Femur (tissue), 1 donor: ENCODE results near the gene USB1.

Experiments
- DNase-seq: peaks from one replicate; pipeline ENCODE4 v3.0.0-alpha.2; 2017

USB1 gene

DNA sequence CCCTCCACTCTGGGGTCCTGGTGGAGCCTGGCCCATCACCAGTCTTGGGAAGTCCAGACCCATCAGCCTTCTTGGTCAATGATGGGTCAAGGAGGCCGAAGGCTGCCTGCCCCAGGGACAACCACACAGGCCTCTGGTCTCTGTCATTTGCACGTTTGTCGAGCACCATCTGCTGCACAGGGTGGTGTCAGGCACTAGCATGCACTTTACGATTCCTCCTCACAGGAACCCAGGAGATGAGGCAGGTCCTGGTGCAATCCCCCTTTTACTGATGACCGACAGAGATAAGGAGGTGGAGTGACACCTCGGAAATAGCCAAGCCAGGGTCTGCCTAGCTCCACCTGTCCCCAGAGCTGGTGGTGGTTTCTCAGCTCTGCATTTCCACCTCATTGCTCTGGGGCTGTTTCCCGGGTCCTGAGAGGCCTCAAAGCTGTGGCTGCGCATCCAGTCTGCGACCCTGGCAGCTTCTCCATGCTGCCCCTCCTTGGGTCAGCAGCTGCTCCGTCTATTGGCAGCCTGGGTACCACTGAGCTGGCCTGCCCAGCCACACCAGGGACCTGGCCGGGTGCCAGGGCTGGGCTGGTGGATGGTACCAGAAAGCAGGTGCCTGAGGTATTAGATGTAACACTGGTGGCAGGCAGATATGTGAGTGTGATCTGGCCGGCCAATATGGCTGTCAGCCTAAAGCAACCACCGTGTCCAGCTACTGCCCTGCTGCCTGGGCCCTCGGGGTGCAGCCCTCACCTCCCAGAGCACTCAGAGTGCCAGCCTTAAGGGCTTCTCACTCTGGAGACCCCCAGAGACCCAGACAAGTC is 34.4 kb downstream of the USB1 start:
- peak; percentile 54 for DNase-seq

DNA sequence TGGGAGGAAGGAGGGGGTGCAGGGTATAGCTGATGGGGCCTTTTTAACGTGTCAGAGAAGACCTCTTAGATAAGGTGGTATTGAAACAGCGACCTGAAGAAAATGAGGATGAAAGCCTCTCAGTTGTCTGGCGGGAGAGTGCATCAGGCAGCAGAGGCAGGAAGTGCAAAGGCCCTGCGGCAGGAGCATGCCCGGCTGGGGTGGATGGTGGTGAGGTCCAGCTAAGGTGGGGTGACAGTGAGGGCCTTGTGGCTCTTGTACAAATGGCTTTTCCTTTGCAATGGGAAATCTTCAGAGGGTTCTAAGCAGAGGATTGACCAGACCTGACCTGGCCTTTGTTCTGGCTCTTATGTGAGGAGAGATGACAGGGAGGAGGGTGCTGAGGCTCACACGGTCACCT is 35.7 kb downstream of the USB1 start:
- DNase-seq = no peak

DNA sequence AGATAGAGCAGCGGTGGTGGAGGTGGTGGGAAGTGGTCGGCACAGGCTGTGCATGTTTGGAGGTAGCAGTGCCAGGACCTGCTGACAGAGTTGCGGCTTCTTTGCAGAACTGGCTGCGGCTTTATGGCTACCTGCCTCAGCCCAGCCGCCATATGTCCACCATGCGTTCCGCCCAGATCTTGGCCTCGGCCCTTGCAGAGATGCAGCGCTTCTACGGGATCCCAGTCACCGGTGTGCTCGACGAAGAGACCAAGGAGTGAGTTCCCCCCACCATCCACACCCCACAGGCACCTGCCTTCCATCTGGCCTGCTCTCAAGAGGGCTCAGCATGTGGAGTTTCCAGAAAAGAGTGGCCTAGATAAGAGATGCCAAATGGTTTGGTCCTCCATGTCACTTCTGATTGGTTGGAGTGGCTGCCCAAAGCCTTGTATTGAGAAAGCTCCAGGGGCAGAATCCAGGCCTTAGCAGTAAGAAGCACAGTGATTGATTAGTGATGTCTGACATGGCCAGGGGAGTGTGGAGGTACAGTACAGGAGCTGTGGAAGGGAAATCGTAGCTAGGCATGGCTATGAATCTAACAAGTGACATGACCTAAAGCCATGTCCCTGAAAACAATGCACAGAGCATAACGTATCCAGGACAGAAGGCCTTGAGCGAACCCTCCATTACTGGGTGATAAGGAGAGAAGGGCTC is 36.3 kb downstream of the USB1 start:
- DNase-seq = no peak

DNA sequence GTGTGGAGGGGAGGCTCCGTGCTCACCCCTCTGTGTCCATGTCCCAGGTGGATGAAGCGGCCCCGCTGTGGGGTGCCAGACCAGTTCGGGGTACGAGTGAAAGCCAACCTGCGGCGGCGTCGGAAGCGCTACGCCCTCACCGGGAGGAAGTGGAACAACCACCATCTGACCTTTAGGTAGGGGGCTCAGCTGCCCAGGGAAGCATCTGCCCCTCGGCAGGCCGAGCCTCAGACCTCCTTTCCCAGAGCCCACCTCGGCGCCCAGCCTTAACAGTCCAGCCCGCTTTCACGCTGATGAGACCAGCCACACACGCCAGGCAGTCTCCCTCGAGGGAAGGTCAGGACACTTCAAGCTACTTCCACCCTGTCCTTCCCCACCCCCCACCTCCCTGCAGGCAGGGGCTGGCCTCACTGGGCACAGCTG is 37.0 kb downstream of the USB1 start:
- no peak for DNase-seq

DNA sequence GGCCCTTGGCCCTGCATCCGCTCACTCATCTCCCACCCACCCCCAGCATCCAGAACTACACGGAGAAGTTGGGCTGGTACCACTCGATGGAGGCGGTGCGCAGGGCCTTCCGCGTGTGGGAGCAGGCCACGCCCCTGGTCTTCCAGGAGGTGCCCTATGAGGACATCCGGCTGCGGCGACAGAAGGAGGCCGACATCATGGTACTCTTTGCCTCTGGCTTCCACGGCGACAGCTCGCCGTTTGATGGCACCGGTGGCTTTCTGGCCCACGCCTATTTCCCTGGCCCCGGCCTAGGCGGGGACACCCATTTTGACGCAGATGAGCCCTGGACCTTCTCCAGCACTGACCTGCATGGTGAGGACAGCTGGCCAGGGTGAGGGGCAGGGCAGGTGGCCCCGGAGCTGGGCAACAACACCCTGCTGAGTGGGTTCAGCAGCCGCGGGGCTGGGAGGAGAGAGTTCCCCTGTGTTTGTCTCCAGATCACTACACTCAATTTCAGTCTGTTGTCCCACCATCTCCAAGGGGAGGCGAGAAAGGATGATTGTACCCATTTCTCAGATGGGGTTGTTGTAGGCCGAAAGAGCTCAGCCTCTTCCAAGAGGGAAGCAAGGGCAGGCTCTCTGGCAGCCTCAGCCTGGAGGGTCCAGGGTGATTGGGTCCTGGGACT is 38.8 kb downstream of the USB1 start:
- DNase-seq = no peak

DNA sequence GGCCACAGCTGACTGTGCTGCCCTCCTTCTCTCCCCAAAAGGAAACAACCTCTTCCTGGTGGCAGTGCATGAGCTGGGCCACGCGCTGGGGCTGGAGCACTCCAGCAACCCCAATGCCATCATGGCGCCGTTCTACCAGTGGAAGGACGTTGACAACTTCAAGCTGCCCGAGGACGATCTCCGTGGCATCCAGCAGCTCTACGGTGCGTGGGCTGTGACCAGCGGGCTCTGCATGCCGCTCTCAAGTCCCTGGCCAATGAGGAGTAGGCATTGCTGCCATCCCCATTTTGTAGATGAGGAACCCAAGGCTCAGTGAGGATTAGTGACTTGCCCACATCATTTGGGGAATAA is 39.3 kb downstream of the USB1 start:
- no peak for DNase-seq

DNA sequence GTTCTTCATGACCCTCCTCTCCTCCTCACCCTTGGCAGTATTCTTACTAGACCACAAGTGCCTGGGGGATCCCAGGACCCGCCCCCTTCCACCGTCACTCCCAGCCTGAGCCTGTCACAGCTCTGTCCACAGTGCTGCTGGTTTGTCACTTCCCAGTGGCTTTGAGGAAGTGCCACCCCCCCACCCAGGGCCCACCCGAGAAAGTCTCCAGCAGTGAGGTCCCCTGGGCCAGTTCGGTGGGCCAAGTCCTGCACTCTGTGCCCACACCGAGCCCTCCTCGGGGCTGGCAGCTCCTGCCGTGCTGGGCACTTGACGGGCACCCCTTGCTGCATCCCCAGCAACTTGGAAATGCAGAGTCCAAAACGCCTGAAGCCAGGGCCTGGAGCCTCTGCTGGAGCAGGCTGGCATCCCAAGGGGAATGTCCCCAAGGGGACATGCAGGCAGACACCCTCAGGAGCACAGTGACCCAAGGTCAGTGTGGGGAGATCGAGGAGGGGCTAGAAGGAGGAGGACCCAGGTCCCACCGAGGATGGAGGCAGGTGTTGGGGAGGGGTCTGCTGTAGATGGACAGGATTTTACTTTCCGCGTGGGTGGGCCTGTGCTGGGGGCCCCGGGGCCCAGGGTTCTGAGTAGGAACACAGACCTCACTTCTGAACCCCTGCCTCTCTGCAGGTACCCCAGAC is 39.9 kb downstream of the USB1 start:
- peak; percentile 15 for DNase-seq

DNA sequence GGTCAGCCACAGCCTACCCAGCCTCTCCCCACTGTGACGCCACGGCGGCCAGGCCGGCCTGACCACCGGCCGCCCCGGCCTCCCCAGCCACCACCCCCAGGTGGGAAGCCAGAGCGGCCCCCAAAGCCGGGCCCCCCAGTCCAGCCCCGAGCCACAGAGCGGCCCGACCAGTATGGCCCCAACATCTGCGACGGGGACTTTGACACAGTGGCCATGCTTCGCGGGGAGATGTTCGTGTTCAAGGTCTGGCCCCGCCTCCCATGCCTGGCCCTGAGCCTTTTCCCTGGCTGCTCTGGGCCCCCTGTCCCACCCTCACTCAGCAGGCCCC is 40.4 kb downstream of the USB1 start:
- DNase-seq = no peak

DNA sequence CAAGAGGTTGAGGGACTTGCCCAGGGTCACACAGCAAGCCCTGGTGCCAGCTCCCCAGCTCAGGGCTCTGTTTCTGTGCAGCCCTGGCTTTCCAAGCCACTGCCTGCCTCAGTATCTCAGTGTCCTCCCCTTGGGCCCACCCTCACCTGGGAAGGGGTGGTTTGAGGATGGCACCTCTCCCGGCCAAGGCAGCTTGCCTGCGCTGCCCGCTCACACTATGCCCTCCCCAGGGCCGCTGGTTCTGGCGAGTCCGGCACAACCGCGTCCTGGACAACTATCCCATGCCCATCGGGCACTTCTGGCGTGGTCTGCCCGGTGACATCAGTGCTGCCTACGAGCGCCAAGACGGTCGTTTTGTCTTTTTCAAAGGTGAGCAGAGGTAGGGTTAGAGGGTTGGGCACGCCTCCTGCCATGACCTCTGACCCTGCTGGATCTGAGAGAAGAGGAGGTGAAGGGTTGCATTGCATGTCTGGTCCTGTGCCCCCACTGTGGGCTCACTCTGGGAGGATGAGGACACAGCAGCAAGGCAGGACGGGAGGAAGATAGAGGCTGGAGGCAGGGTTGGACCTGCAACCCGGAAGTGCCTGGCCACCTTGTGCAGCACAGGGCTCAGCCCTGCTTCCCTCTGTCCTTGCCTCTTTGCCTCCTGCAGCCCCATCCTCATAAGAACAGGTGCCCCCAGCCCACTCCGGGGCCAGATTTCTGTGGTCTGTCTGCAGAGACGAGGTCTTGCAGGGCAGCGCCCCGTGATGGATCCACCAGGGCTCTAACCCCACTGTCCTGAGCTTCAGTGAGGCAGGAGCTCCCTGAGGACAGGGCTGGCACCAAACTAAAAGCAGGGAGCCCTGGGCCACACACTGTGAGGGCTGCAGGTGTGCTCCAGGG is 41.0 kb downstream of the USB1 start:
- peak; percentile 16 for DNase-seq

DNA sequence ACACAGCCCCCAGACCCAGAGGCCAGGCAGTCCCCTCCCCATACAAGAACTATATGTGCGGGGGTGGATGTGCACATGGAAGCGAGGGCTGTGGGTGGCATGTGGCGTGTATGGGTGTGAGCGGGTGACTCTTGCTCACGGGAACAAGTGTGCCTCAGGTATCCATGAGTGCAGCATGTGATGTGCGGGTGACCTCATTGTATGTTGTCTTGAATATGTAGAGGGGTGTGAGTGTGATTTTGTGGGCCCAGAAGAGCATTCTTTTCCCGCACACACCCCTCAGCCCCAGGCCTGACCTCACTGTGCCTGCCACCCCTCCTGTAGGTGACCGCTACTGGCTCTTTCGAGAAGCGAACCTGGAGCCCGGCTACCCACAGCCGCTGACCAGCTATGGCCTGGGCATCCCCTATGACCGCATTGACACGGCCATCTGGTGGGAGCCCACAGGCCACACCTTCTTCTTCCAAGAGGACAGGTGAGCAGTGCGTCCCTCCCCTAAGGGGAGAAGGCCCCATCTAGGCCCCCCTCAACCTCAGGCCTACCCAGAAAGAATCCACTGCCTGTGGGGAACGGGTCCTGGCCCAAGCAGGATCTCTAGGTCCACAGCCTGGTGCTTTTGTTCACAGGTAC is 41.8 kb downstream of the USB1 start:
- DNase-seq = no peak

DNA sequence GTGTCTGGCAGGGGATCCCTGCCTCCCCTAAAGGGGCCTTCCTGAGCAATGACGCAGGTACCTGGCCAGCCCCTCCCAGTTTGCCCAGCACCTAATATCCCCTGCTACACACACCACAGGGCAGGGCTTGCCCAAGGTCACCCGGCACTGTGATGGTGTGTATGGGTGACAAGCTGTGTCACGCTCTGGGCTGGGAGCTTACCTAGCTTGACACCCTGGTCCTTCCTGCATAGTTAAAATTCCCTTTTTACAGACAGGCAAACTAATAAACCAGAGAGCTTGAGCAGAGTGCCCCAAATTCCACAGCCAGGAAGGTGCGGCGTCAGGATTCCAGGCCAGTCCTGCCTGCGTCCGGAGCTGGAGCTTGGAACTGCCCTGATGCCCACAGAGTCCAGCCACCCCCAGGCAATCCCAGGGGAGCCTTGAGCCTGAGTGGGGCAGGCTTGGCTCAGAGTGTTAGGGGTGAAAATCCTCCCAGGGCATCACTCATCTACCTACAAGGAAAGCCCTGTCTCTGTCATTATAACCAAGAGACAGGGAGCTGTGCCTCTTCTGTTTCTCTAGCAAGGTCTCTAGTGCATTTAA is 42.5 kb downstream of the USB1 start:
- DNase-seq = no peak

DNA sequence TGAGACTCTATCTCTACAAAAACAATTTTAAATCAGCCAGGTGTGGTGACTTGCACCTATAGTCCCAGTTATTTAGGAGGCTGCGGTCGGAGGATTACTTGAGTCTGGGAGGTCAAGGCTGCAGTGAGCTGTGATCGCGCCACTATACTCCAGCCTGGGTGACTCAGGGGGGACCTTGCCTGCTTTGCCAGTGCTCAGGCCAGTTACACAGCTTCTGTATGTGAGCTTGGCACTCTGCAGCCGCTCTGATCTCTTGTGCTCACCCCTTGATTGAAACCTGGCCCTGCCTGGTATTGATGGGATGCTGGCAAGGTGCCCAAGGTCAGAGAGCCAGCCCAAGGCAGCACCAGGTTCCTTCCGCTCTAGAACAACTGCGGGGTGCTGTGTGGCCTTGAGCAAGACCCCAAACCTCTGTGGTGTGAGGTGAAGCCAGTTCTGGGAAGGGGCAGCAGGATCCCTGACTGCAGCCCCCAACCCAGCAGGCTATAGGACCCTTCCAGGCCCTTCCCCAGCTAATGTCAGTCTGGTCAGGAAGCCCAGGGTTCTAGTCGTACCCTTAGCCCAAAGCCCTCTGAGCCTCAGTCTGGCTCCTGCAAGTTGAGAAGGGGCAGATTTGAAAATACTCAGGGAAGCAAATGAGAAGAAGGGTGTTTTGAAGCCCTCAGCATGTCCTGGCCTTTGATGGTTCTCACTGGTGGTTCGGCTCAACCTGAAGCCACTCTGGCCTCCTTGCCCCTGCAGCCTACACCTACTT is 43.2 kb downstream of the USB1 start:
- peak; percentile 17 for DNase-seq

DNA sequence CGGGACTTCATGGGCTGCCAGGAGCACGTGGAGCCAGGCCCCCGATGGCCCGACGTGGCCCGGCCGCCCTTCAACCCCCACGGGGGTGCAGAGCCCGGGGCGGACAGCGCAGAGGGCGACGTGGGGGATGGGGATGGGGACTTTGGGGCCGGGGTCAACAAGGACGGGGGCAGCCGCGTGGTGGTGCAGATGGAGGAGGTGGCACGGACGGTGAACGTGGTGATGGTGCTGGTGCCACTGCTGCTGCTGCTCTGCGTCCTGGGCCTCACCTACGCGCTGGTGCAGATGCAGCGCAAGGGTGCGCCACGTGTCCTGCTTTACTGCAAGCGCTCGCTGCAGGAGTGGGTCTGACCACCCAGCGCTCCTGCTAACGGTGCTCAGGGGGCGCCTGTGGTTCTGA is 43.9 kb downstream of the USB1 start:
- no peak for DNase-seq

DNA sequence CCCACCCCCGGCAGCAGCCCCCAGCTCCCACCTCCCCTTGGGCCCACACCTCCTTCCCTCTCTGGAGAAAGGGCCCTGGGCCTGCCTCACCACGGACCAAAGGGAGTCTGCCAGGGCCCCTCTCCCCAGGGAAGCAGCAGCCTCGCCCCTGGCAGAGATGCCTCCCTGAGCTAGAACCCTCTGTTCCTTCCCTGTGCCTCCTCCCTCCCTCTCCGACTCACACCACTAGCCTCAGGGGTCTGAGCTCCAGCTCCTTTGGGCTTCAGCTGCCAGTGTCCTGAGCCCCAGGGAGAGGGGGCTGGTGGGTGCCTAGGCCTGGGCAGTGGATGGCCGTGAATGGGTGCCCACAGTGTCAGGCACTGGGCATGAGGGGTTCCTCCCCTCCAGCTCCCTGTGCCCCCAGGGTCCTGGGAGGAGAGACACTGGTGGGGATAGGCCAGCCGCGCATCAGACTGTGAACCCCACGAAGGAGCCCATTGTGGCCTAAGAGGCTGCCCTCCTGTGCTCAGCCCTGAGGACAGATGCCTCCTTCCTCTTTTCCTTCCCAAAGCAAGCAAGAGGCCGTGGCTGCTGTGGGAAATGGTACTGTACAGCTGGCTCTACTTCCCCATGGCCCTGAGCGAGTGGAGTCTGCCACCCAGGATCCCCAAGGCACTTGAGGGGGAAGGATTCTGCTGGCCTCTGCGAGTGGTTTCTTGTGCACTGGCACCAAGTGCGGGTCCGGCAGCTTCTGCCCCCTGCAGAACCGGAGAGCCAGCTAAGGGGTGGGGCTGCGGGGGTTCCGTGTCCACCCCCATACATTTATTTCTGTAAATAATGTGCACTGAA is 45.1 kb downstream of the USB1 start:
- no peak for DNase-seq

DNA sequence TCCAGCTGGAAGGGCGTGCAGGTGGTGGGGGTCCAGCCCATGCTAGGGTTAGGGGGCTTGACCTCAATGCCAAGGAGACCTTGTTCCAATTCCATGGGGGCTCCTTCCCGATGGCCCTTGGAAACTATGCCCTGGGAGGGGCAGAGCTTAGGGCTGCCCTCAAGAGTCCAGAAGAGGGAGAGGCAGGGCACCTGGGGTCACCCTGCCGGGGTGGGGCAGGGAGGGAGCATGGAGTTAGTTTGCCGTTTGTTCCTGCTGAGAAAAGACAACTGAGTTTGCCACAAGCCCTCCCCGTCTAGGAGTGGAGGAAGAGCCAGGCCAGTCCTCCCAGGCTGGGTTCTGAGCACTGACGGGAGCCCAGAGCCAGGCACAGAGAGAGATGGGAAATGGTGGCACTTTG is 45.7 kb downstream of the USB1 start:
- no peak for DNase-seq

DNA sequence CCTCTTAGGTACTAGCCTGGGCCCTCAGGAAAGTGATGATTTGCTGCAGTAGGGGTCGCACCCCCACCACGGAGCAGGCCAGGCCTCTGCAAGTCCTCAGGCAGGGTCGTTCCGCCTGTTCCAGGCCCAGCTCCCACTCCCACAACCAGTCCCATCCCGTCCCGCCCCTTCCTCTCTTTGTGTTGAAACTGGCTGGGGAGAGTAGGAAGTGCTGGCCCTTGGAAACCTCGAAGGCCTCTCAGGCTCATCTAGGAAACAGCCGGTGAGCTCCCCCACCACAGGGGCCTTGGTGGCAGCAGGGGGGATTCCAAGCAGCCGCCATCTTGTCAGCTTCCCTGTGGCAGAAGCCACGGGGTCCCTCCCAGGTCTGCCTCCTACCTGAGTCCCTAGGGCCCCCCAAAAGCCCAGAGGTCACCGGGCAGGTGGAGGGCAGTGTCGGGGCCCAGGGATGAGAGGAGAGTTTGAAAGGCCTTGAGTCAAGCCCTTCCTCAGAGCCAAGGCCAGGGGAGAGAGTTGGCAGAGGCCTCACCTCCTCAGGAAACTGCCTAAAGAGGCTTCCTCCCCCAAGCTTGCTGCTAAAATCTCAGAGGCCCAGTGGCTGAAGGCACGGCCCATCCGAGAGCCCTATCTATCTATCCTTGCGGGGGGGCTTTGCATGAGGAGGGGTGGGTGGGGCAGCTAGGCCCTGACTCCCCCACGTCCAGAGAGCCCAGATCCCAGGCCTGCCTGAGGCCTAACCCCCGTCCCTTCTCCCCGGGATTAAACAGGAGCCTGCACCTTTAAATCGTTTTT is 46.5 kb downstream of the USB1 start:
- no peak for DNase-seq

DNA sequence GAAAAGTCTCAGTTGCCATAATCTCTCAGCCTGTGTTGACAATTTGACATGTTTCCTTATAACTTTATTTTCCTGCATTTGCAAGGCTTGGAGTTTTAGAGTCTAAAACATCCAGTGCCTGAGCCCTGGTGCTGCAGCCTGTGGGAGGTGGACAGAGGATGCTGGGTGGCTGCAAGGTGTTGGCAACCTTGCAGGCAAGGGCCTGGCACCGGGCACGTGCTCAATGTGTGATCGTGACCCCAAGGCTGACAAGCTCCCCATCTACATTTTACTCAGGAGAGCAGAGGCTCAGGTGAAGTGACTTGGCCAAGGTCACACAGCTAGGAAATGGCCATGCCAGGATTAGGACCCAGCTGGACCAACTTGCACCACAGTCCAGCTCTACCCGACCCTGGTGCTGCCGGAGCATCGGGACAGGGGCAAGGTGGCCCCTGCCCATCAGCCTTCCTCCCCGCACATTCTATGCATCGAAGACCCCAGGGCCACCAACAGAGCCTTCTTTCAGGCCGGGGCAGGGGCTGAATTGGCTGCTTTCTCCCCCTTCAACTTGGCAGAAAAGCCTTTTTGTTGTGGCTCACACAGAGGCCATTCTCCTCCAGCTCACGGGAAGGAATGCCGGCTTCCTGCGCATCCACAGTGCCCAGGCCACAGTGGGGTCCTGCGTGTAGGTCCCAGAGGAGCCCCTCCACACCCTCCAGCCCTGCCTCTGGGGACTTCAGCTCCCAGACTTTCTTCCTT is 47.5 kb downstream of the USB1 start:
- DNase-seq = no peak
